Loucy (cell line): Measurements from ENCODE around the gene UBE4B.
"Not testable (repeated sequence)": the region's sequence is repeated elsewhere in the genome, so short reads cannot be mapped to it uniquely, and the experiment has no call there.

Source experiments
- H2AFZ ChIP-seq: fragments of 200-600 bp; sonication (generic); 2 replicates; pipeline ENCODE4 v1.6.0; 2016; ENCODE audit warnings: antibody characterized with exemption, mild to moderate bottlenecking, low read length, moderate library complexity
- H3F3A ChIP-seq: fragments of 200-600 bp; 2 replicates; pipeline ENCODE4 v1.6.0; 2016; ENCODE audit warnings: antibody characterized with exemption, low read depth, mild to moderate bottlenecking
- H3K27me3 ChIP-seq: fragments of 200-600 bp; sonication (generic); 2 replicates; pipeline ENCODE4 v1.6.1; 2014; ENCODE audit warnings: low read length, mild to moderate bottlenecking; ENCODE audit not compliant: insufficient read depth, poor library complexity, severe bottlenecking
- H3K36me3 ChIP-seq: fragments of 200-600 bp; sonication (generic); 2 replicates; pipeline ENCODE4 v1.6.1; 2016; ENCODE audit warnings: low read length; ENCODE audit not compliant: insufficient read depth
- H3K4me1 ChIP-seq: fragments of 200-600 bp; sonication (generic); 2 replicates; pipeline ENCODE4 v1.5.1; 2014; ENCODE audit warnings: low read length, mild to moderate bottlenecking; ENCODE audit not compliant: insufficient read depth, poor library complexity, severe bottlenecking
- H3K4me2 ChIP-seq: fragments of 200-600 bp; sonication (generic); 2 replicates; pipeline ENCODE4 v1.6.0; 2014; ENCODE audit warnings: antibody characterized with exemption, low read length, low read depth, mild to moderate bottlenecking; ENCODE audit not compliant: poor library complexity, severe bottlenecking
- H3K4me3 ChIP-seq: fragments of 200-600 bp; sonication (generic); 2 replicates; pipeline ENCODE4 v1.5.1; 2014; ENCODE audit warnings: low read length, mild to moderate bottlenecking, mixed read lengths; ENCODE audit not compliant: poor library complexity, severe bottlenecking
- H3K79me2 ChIP-seq: fragments of 200-600 bp; sonication (generic); 2 replicates; pipeline ENCODE4 v1.6.1; 2014; ENCODE audit warnings: low read length; ENCODE audit not compliant: insufficient read depth
- H3K9ac ChIP-seq: fragments of 200-600 bp; sonication (generic); 2 replicates; pipeline ENCODE4 v1.6.0; 2014; ENCODE audit warnings: mild to moderate bottlenecking, low read depth, low read length, moderate library complexity; ENCODE audit not compliant: poor library complexity, severe bottlenecking
- H3K9me2 ChIP-seq: fragments of 200-600 bp; sonication (generic); replicated peaks from 2 replicates; pipeline ENCODE4 v1.6.1; 2016; ENCODE audit warnings: low read depth, low read length, mixed read lengths
- H3K9me3 ChIP-seq: fragments of 200-600 bp; sonication (generic); 2 replicates; pipeline ENCODE4 v1.6.1; 2014; ENCODE audit warnings: mild to moderate bottlenecking, antibody characterized with exemption, low read length, low read depth; ENCODE audit not compliant: insufficient read depth
- H4K20me1 ChIP-seq: fragments of 200-600 bp; sonication (generic); 2 replicates; pipeline ENCODE4 v1.6.0; 2014; ENCODE audit warnings: antibody characterized with exemption, low read length, mild to moderate bottlenecking; ENCODE audit not compliant: insufficient read depth, poor library complexity, severe bottlenecking
- CTCF ChIP-seq: fragments of 200-600 bp; sonication (generic); conservative IDR thresholded peaks from 2 replicates; pipeline ENCODE4 v1.5.1; 2014; ENCODE audit warnings: mild to moderate bottlenecking, antibody characterized with exemption, low read length
- EZH2phosphoT487 ChIP-seq: fragments of 200-600 bp; IDR thresholded peaks from 2 replicates; pipeline ENCODE4 v1.6.1; 2018; ENCODE audit warnings: antibody characterized with exemption, mild to moderate bottlenecking, moderate library complexity, borderline replicate concordance

UBE4B gene

GRCh38 chr1:10105484-10105883 is 72.7 kb downstream of the UBE4B start:
- H3K9me2 ChIP-seq, result no peaks in the 10 kb centered on the region
- H3K4me1 ChIP-seq, result no peaks in the 10 kb centered on the region
- H3K27me3 ChIP-seq, result no peaks in the 10 kb centered on the region

GRCh38 chr1:10106241-10106640 is 73.5 kb downstream of the UBE4B start:
- Histone ChIP-seq H3F3A (no peaks in the 10 kb centered on the region), H4K20me1 (no peaks in the 10 kb centered on the region), H3K79me2 (no peaks in the 10 kb centered on the region), H3K9me2 (no peaks in the 10 kb centered on the region), H3K36me3 (peaks cover 63% of the 10 kb centered on the region), H3K4me3 (no peak overlapping the region), H3K4me2 (no peak overlapping the region), H3K9me3 (no peaks in the 10 kb centered on the region), H3K4me1 (no peaks in the 10 kb centered on the region), H3K27me3 (no peaks in the 10 kb centered on the region), H2AFZ (no peak overlapping the region), H3K9ac (no peak overlapping the region)
- TF ChIP-seq EZH2phosphoT487 (no peak), CTCF (no peak)

More at GRCh38 chr1:10105484-10105883, 72.7 kb downstream of the UBE4B start:
- Histone ChIP-seq H3K4me3 (no peak overlapping the region), H3K79me2 (no peaks in the 10 kb centered on the region), H3K9me3 (no peaks in the 10 kb centered on the region), H3K9ac (no peak overlapping the region), H3F3A (no peaks in the 10 kb centered on the region), H4K20me1 (no peaks in the 10 kb centered on the region), H3K36me3 (peaks cover 66% of the 10 kb centered on the region), H2AFZ (no peak overlapping the region), H3K4me2 (no peak overlapping the region)
- TF ChIP-seq EZH2phosphoT487 (no peak), CTCF (no peak)

- no peaks in the 10 kb centered on the region for H3K4me1 ChIP-seq
- H3K9me2 ChIP-seq, result no peaks in the 10 kb centered on the region
- TF ChIP-seq CTCF, result no peak
- TF ChIP-seq EZH2phosphoT487, result no peak
- H3K9ac ChIP-seq, result no peak overlapping the region
- H3K4me3 ChIP-seq, result no peak overlapping the region
- H4K20me1 ChIP-seq, result no peaks in the 10 kb centered on the region
- peaks cover 64% of the 10 kb centered on the region for H3K36me3 ChIP-seq
- H3K4me2 ChIP-seq, result no peak overlapping the region
- H3F3A ChIP-seq, result no peaks in the 10 kb centered on the region
- H2AFZ ChIP-seq, result no peak overlapping the region
- no peaks in the 10 kb centered on the region for H3K79me2 ChIP-seq
- H3K27me3 ChIP-seq, result no peaks in the 10 kb centered on the region
- H3K9me3 ChIP-seq, result no peaks in the 10 kb centered on the region
Measured at GRCh38 chr1:10106756-10107475, 74.2 kb downstream of the UBE4B start.

- H3K27me3 ChIP-seq, result not testable (repeated sequence)
Measured at GRCh38 chr1:10107476-10107847, 74.7 kb downstream of the UBE4B start.

More at GRCh38 chr1:10107476-10107847, 74.7 kb downstream of the UBE4B start:
- H3K79me2 ChIP-seq, H3K4me2 ChIP-seq, H3K9me2 ChIP-seq, H4K20me1 ChIP-seq, H2AFZ ChIP-seq, H3F3A ChIP-seq, H3K4me3 ChIP-seq, H3K9ac ChIP-seq, H3K4me1 ChIP-seq, H3K9me3 ChIP-seq: not testable (repeated sequence)
- H3K36me3 ChIP-seq, result peaks cover 64% of the 10 kb centered on the region
